Heart right ventricle (tissue), 16 donors: ENCODE results near the gene GSTO1. TPM values are rescaled to one million over a fixed set of nuclear protein-coding genes. Genes with fewer than 3 reads are reported as not detected.

Source experiments
- ATAC-seq, 8 donors: fragments of 200-7000 bp; cut with Tn5 transposase; one replicate each; pipeline ENCODE4 v1.9.1; 2020; ENCODE audit warnings: mild to moderate bottlenecking in 8 of 8, moderate library complexity in 8 of 8, moderate number of reproducible peaks in 1 of 8
- DNase-seq, 2 donors: peaks; one replicate each; pipeline ENCODE4 v3.0.0-alpha.2; 2020
- H3K27ac ChIP-seq, 10 donors: fragments of 200-600 bp; sonication (generic) in 2 of 10; one replicate each; pipeline versions ENCODE4 v1.5.0 to v1.8.0; 2020 to 2022; ENCODE audit warnings: mild to moderate bottlenecking in 3 of 10
- H3K27me3 ChIP-seq, 7 donors: fragments of 200-600 bp; one replicate each; pipeline ENCODE4 v1.8.0; 2021 to 2022; ENCODE audit warnings: mild to moderate bottlenecking in 2 of 7
- H3K36me3 ChIP-seq, 9 donors: fragments of 200-600 bp; sonication (generic) in 1 of 9; one replicate each; pipeline versions ENCODE4 v1.5.0 to v1.8.0; 2020 to 2022; ENCODE audit warnings: mild to moderate bottlenecking in 2 of 9
- H3K4me1 ChIP-seq, 9 donors: fragments of 200-600 bp; sonication (generic) in 1 of 9; one replicate each; pipeline versions ENCODE4 v1.5.0 to v1.8.0; 2020 to 2022; ENCODE audit warnings: mild to moderate bottlenecking in 4 of 9
- H3K4me3 ChIP-seq, 10 donors: fragments of 200-600 bp; sonication (generic) in 2 of 10; one replicate each; pipeline versions ENCODE4 v1.5.0 to v1.8.0; 2020 to 2022; ENCODE audit warnings: mild to moderate bottlenecking in 7 of 10, moderate library complexity in 2 of 10
- H3K9me3 ChIP-seq, 11 donors: fragments of 200-600 bp in 10 of 11; sonication (generic) in 2 of 11; one replicate each; pipeline versions ENCODE4 v1.5.0 to v1.8.0; 2013 to 2022; ENCODE audit warnings: mild to moderate bottlenecking in 2 of 11, control low read depth in 1 of 11, moderate library complexity in 1 of 11
- CTCF ChIP-seq, 9 donors: fragments of 200-600 bp; sonication (generic) in 2 of 9; IDR thresholded peaks; one replicate each; pipeline versions ENCODE4 v1.5.0 to v1.8.0; 2021 to 2022; ENCODE audit warnings: antibody characterized with exemption in 9 of 9, mild to moderate bottlenecking in 5 of 9, moderate library complexity in 1 of 9
- WGBS, 2 donors: extraction: QIAGEN DNeasy Blood & Tissue Kit; methylation state at CpG; one replicate each; pipeline ENCODE4 v1.1.7; 2013; ENCODE audit warnings: inconsistent platforms in 1 of 2; 5-methylcytosine and 5-hydroxymethylcytosine counted together
- intact Hi-C, 10 donors: fragments of 100-400 bp; cut with DNase I; formaldehyde crosslinking; loops; one replicate each; pipeline versions ENCODE4 v1.11.1 to v1.14.2; 2022
- polyA plus RNA-seq, 2 donors: library from polyadenylated mRNA; stranded (reverse); fragments of 200-250 nt; gene quantifications; one replicate each; pipeline ENCODE4 v1.2.3, GENCODE V29; 2013
- total RNA-seq, 10 donors: library from RNA; stranded (reverse); fragmentation: NEBNext Ultra II Directional in 3 of 10; extraction: Animal tissue kit (Norgen Biotek cat#: 25700) in 3 of 10; gene quantifications; one replicate each; pipeline versions ENCODE4 v1.2.1 to v1.2.4, GENCODE V29; 2021 to 2023
- donor health status: Arrhythmogenic right ventricular cardiomyopathy.
- donor health status: ischemic (EF 13 %, LVEDD 7.1; RV severe dilation, severe dysfunction).
- donor health status: healthy with polysubstance abuse.
- donor health status: DM: no; HTN: yes; CAD: no.
- donor health status: DM: no; HTN: no; CAD: no.
- donor health status: ischemic (EF 25% LVEDD 6.9; RV normal size, moderate dysfunction).
- donor health status: ischemic (EF 25% LVEDD 5.7; RV mildly dilated, moderate dysfunction).
- donor health status: healthy.
- donor health status: DM: yes; HTN: yes; CAD: no.
- donor health status: Ischemic cardiomyopathy.
- donor health status: ischemic (EF 35%, LVEDD 5.7; RV mildly dilated, moderate dysfunction).
- donor health status: nonischemic (EF 11% LVEDD 7.7; RV severe dilation, severe dysfunction).
- donor health status: DM: yes; HTN: yes; CAD: no.
- donor health status: PGD.
- donor health status: ischemic (EF 29% LVEDD 5.4; RV normal size, mild dysfunction).
- donor health status: nonischemic (EF 23%, LVEDD 6.1; RV moderate dilation, normal function).

The GSTO1 gene
- total and polyA plus RNA-seq, 12 donors: 161 to 570 (median 226) TPM

- H3K36me3 ChIP-seq: no peaks in the 10 kb centered on the region
- intact Hi-C loops: loop anchor here in 3 of 10 donors (5.0 to 10.0 kb wide), 2 partner anchors 126 to 128 kb away; partner anchors contain the start of gene SFR1 (in 3 of the 3)
- H3K27me3 ChIP-seq: no peaks in the 10 kb centered on the region
- no peak for ATAC-seq
- H3K4me3 ChIP-seq: no peak overlapping the region
- DNase-seq: no peak
- H3K9me3 ChIP-seq: peaks cover 0 to 6% (median 0%) of the 10 kb centered on the region in 11 donors
- H3K27ac ChIP-seq: no peak overlapping the region
- H3K4me1 ChIP-seq: peaks cover 0 to 27% (median 3%) of the 10 kb centered on the region in 9 donors
- TF ChIP-seq CTCF (IDR thresholded peaks at IDR 0.05): no peak
- 67 to 74% methylated on average over 1 of the region's 1 CpG for WGBS, 2 donors
Observed at GRCh38 chr10:104250371-104250770, 4.3 kb upstream of the GSTO1 start.

- Histone ChIP-seq H3K9me3 (peaks cover 0 to 6% (median 0%) of the 10 kb centered on the region in 11 donors), H3K27me3 (no peaks in the 10 kb centered on the region), H3K27ac (no peak overlapping the region), H3K4me3 (no peak overlapping the region), H3K36me3 (peaks cover 0 to 2% (median 0%) of the 10 kb centered on the region in 9 donors), H3K4me1 (peaks cover 3 to 30% (median 9%) of the 10 kb centered on the region in 9 donors)
- TF ChIP-seq CTCF (IDR thresholded peaks at IDR 0.05): no peak
- DNase-seq (no peak), ATAC-seq (no peak)
- intact Hi-C loops: loop anchor here in 3 of 10 donors (5.0 to 10.0 kb wide), 2 partner anchors 127 to 129 kb away; partner anchors contain the start of gene SFR1 (in 3 of the 3)
- WGBS, 2 donors: 90 to 94% methylated on average over 6 of the region's 6 CpGs
Observed at GRCh38 chr10:104251443-104251842, 3.2 kb upstream of the GSTO1 start.

GRCh38 chr10:104252368-104252767 lies 2.3 kb upstream of the GSTO1 start:
- Histone ChIP-seq H3K4me1 (peaks cover 8 to 35% (median 18%) of the 10 kb centered on the region in 9 donors), H3K9me3 (peaks cover 0 to 1% (median 0%) of the 10 kb centered on the region in 11 donors), H3K4me3 (no peak overlapping the region), H3K27me3 (no peaks in the 10 kb centered on the region), H3K36me3 (peaks cover 0 to 11% (median 0%) of the 10 kb centered on the region in 9 donors), H3K27ac (no peak overlapping the region)
- intact Hi-C loops: loop anchor here in 3 of 10 donors (5.0 to 10.0 kb wide), 2 partner anchors 128 to 130 kb away; partner anchors contain the start of gene SFR1 (in 3 of the 3)
- ATAC-seq: no peak
- no peak for DNase-seq
- no peak for TF ChIP-seq CTCF (IDR thresholded peaks at IDR 0.05)

GRCh38 chr10:104253106-104253505 lies 1.6 kb upstream of the GSTO1 start:
- DNase-seq: no peak
- no peaks in the 10 kb centered on the region for H3K27me3 ChIP-seq
- no peak overlapping the region for H3K27ac ChIP-seq
- ATAC-seq: no peak
- H3K9me3 ChIP-seq: no peaks in the 10 kb centered on the region
- intact Hi-C loops: loop anchor here in 3 of 10 donors (5.0 to 10.0 kb wide), 2 partner anchors 128 to 131 kb away; partner anchors contain the start of gene SFR1 (in 3 of the 3)
- 91 to 94% methylated on average over 2 of the region's 2 CpGs for WGBS, 2 donors
- H3K4me1 ChIP-seq: peaks cover 8 to 35% (median 26%) of the 10 kb centered on the region in 9 donors
- TF ChIP-seq CTCF (IDR thresholded peaks at IDR 0.05): no peak
- peaks cover 0 to 19% (median 2%) of the 10 kb centered on the region in 9 donors for H3K36me3 ChIP-seq
- no peak overlapping the region for H3K4me3 ChIP-seq
